Amygdala (tissue), 56 donors: ENCODE measurements around the gene MFGE8.

Source experiments
- DNase-seq, 56 donors: peaks; one replicate each; lab custom pipeline; 2025; lab: John Stamatoyannopoulos, UW

The MFGE8 gene

GRCh38 chr15:88901508-88902220 lies 11.5 kb downstream of the MFGE8 start:
- DNase-seq = no peak

- DNase-seq = no peak
These were observed 12.2 kb downstream of the MFGE8 start for GRCh38 chr15:88900982-88901418.

GRCh38 chr15:88900309-88900981 lies 12.7 kb downstream of the MFGE8 start:
- DNase-seq = no peak

- DNase-seq = no peak
These were observed 13.9 kb downstream of the MFGE8 start for GRCh38 chr15:88899251-88899650.

GRCh38 chr15:88898736-88899135 lies 14.4 kb downstream of the MFGE8 start:
- DNase-seq = no peak

GRCh38 chr15:88897456-88898194 lies 15.6 kb downstream of the MFGE8 start:
- DNase-seq = peak in 44 of 56 donors; percentile 6 to 83 (median 46)

- DNase-seq = peak in 1 of 56 donors; percentile 43
These were observed 16.1 kb downstream of the MFGE8 start for GRCh38 chr15:88897142-88897455.

- no peak for DNase-seq
These were observed 16.7 kb downstream of the MFGE8 start for GRCh38 chr15:88896333-88897033.

- DNase-seq = no peak
These were observed 18.1 kb downstream of the MFGE8 start, which contains the start of gene HAPLN3 for GRCh38 chr15:88894819-88895767. Gene HAPLN3, minus strand, starts transcription at chr15:88895544. Its CDS starts 8,246 bp downstream, at chr15:88887298.

GRCh38 chr15:88894348-88894818 lies 18.8 kb downstream of the MFGE8 start:
- DNase-seq = peak in 1 of 56 donors; percentile 12

GRCh38 chr15:88891540-88892254 lies 21.5 kb downstream of the MFGE8 start:
- DNase-seq = no peak

GRCh38 chr15:88890495-88890894 lies 22.7 kb downstream of the MFGE8 start:
- no peak for DNase-seq

GRCh38 chr15:88888719-88889118 lies 24.5 kb downstream of the MFGE8 start:
- no peak for DNase-seq

GRCh38 chr15:88887068-88887580 lies 26.1 kb downstream of the MFGE8 start:
- DNase-seq = peak in 2 of 56 donors; percentile 5 to 9

GRCh38 chr15:88882785-88883184 lies 30.4 kb downstream of the MFGE8 start:
- DNase-seq = no peak

GRCh38 chr15:88881775-88882174 lies 31.4 kb downstream of the MFGE8 start:
- no peak for DNase-seq

GRCh38 chr15:88880944-88881740 lies 32.0 kb downstream of the MFGE8 start:
- no peak for DNase-seq

GRCh38 chr15:88878720-88879184 lies 34.4 kb downstream of the MFGE8 start:
- DNase-seq = peak in 6 of 56 donors; percentile 6 to 24 (median 12)
